HEK293T (cell line): ENCODE measurements around the gene QRFP.

ENCODE experiments used
- CTCF ChIA-PET: fragments of 350-600 bp; formaldehyde crosslinking; extraction: SDS; loops from one replicate; lab custom pipeline; 2021; ENCODE audit warnings: antibody characterized with exemption, inconsistent platforms; lab: Yijun Ruan, JAX
- POLR2A ChIA-PET: fragments of 350-600 bp; formaldehyde crosslinking; extraction: SDS; loops from one replicate; lab custom pipeline; 2020; ENCODE audit warnings: antibody characterized with exemption, inconsistent platforms; lab: Yijun Ruan, JAX
- DNase-seq: peaks from one replicate; pipeline ENCODE4 v3.0.0; 2012; ENCODE audit warnings: mixed read lengths; ENCODE audit errors: extremely low spot score
- ARNT ChIP-seq: fragments of 450-650 bp; IDR thresholded peaks from 2 replicates; pipeline ENCODE4 v1.6.1; 2017; ENCODE audit warnings: mild to moderate bottlenecking
- BHLHE40 ChIP-seq: fragments of 450-650 bp; IDR thresholded peaks from 2 replicates; pipeline ENCODE4 v1.6.1; 2016; ENCODE audit warnings: mild to moderate bottlenecking, moderate library complexity, borderline replicate concordance
- CTBP1 ChIP-seq: fragments of 450-650 bp; IDR thresholded peaks from 2 replicates; pipeline ENCODE4 v1.6.1; 2016; ENCODE audit warnings: borderline replicate concordance
- ELF4 ChIP-seq: fragments of 450-650 bp; IDR thresholded peaks from 2 replicates; pipeline ENCODE4 v1.6.1; 2017; ENCODE audit warnings: antibody characterized with exemption
- FOXA1 ChIP-seq: fragments of 450-650 bp; IDR thresholded peaks from 2 replicates; pipeline ENCODE4 v1.6.1; 2016; ENCODE audit warnings: mild to moderate bottlenecking
- FOXK2 ChIP-seq: fragments of 450-650 bp; IDR thresholded peaks from 2 replicates; pipeline ENCODE4 v1.6.1; 2016; ENCODE audit warnings: mild to moderate bottlenecking
- FOXM1 ChIP-seq: fragments of 450-650 bp; IDR thresholded peaks from 2 replicates; pipeline ENCODE4 v1.6.1; 2017; ENCODE audit warnings: mild to moderate bottlenecking, borderline replicate concordance
- HDGF ChIP-seq: fragments of 450-650 bp; IDR thresholded peaks from 2 replicates; pipeline ENCODE4 v1.6.1; 2017; ENCODE audit warnings: antibody characterized with exemption, borderline replicate concordance
- L3MBTL2 ChIP-seq: fragments of 450-650 bp; conservative IDR thresholded peaks from 2 replicates; pipeline ENCODE4 v1.6.1; 2016; ENCODE audit warnings: mild to moderate bottlenecking
- LEF1 ChIP-seq: fragments of 450-650 bp; IDR thresholded peaks from 2 replicates; pipeline ENCODE4 v1.6.1; 2017; ENCODE audit warnings: mild to moderate bottlenecking, borderline replicate concordance
- NFRKB ChIP-seq: fragments of 450-650 bp; IDR thresholded peaks from 2 replicates; pipeline ENCODE4 v1.6.1; 2016; ENCODE audit warnings: mild to moderate bottlenecking, moderate library complexity
- PKNOX1 ChIP-seq: fragments of 450-650 bp; IDR thresholded peaks from 2 replicates; pipeline ENCODE4 v1.6.1; 2016
- SP1 ChIP-seq: fragments of 450-650 bp; IDR thresholded peaks from 2 replicates; pipeline ENCODE4 v1.6.1; 2017
- SUZ12 ChIP-seq: fragments of 450-650 bp; IDR thresholded peaks from 2 replicates; pipeline ENCODE4 v1.6.1; 2016; ENCODE audit warnings: mild to moderate bottlenecking
- TARDBP ChIP-seq: fragments of 450-650 bp; IDR thresholded peaks from 2 replicates; pipeline ENCODE4 v1.6.1; 2016
- ZNF384 ChIP-seq: fragments of 450-650 bp; IDR thresholded peaks from 2 replicates; pipeline ENCODE4 v1.6.1; 2016

The QRFP gene

GRCh38 chr9:130896233-130897014, at the start of gene QRFP:
Gene QRFP (minus strand): TSS chr9:130896812. CDS start chr9:130893838, 2,974 bp downstream.
- POLR2A ChIA-PET, result no interaction called here
- no peak for DNase-seq
- CTCF ChIA-PET, result no interaction called here
- no peak for TF ChIP-seq HDGF
- TF ChIP-seq SP1, result no peak
- TF ChIP-seq CTBP1, result no peak
- TF ChIP-seq LEF1, result no peak
- no peak for TF ChIP-seq FOXM1
- no peak for TF ChIP-seq SUZ12
- TF ChIP-seq FOXA1, result no peak
- no peak for TF ChIP-seq PKNOX1
- no peak for TF ChIP-seq ELF4

GRCh38 chr9:130945173-130945572, 48.6 kb upstream of the QRFP start:
- ChIA-PET POLR2A (no interaction called here), CTCF (interaction anchor here (0.8 kb wide), 1 partner anchor 244 kb away, joined by 3 read pairs; no protein-coding TSS in a partner anchor)
- TF ChIP-seq FOXA1 (no peak), FOXM1 (no peak), LEF1 (no peak), CTBP1 (no peak), SUZ12 (no peak), BHLHE40 (no peak), ZNF384 (no peak), FOXK2 (no peak)
- DNase-seq, result no peak

GRCh38 chr9:130944510-130945058, 48.0 kb upstream of the QRFP start:
- ChIA-PET CTCF (interaction anchor here (0.8 kb wide), 1 partner anchor 244 kb away, joined by 3 read pairs; no protein-coding TSS in a partner anchor), POLR2A (no interaction called here)
- TF ChIP-seq ARNT (no peak), ELF4 (no peak), NFRKB (no peak), FOXM1 (no peak), PKNOX1 (no peak), TARDBP (no peak), BHLHE40 (no peak), LEF1 (no peak), SP1 (no peak), HDGF (no peak), FOXK2 (no peak)
- DNase-seq, result no peak

- CTCF ChIA-PET, result no interaction called here
- POLR2A ChIA-PET, result no interaction called here
- DNase-seq, result no peak
- TF ChIP-seq SP1, result no peak
- no peak for TF ChIP-seq ARNT
- no peak for TF ChIP-seq L3MBTL2
- TF ChIP-seq PKNOX1, result no peak
- TF ChIP-seq HDGF, result no peak
- no peak for TF ChIP-seq FOXM1
- no peak for TF ChIP-seq CTBP1
- no peak for TF ChIP-seq FOXK2
- no peak for TF ChIP-seq TARDBP
- no peak for TF ChIP-seq FOXA1
- no peak for TF ChIP-seq NFRKB
- no peak for TF ChIP-seq ZNF384
- TF ChIP-seq ELF4, result no peak
- no peak for TF ChIP-seq BHLHE40
- TF ChIP-seq LEF1, result no peak
- no peak for TF ChIP-seq SUZ12
These were observed 47.2 kb upstream of the QRFP start for GRCh38 chr9:130943777-130944176.

GRCh38 chr9:130943221-130943620, 46.6 kb upstream of the QRFP start:
- DNase-seq, result no peak
- ChIA-PET CTCF (interaction anchor here (0.6 kb wide), 1 partner anchor 1190 kb away, joined by 5 read pairs; the partner anchor contains the start of gene PTGES), POLR2A (no interaction called here)
- TF ChIP-seq FOXK2 (no peak), HDGF (no peak), FOXA1 (no peak), PKNOX1 (no peak), SUZ12 (no peak), ELF4 (no peak), ZNF384 (no peak), ARNT (no peak), NFRKB (no peak), SP1 (no peak), L3MBTL2 (no peak), FOXM1 (no peak), TARDBP (no peak)
